HS-5 (cell line): ENCODE data around the gene DUS4L.
A peak's percentile ranks its signal among the peaks of the same experiment; 100 is the strongest.

Source experiments
- DNase-seq: peaks from one replicate; pipeline ENCODE4 v3.0.0-alpha.2; 2012; ENCODE audit warnings: low read depth

DUS4L gene

GRCh38 chr7:107615910-107616680 lies 52.3 kb downstream of the DUS4L start:
- DNase-seq: no peak

GRCh38 chr7:107622429-107622828 lies 58.7 kb downstream of the DUS4L start:
- peak; percentile 44 for DNase-seq

- no peak for DNase-seq
These were observed 59.1 kb downstream of the DUS4L start for GRCh38 chr7:107622894-107623293.

- DNase-seq: no peak
These were observed 63.2 kb downstream of the DUS4L start for GRCh38 chr7:107627002-107627401.
